Globus pallidus (tissue), 1 donor: ENCODE data around the gene SEC61A2.
"Not testable (repeated sequence)": the region's sequence is repeated elsewhere in the genome, so short reads cannot be mapped to it uniquely, and the experiment has no call there.

Source experiments
- DNase-seq: peaks from one replicate; pipeline ENCODE4 v3.0.0-alpha.2; 2015; ENCODE audit warnings: low spot score

The SEC61A2 gene

DNA sequence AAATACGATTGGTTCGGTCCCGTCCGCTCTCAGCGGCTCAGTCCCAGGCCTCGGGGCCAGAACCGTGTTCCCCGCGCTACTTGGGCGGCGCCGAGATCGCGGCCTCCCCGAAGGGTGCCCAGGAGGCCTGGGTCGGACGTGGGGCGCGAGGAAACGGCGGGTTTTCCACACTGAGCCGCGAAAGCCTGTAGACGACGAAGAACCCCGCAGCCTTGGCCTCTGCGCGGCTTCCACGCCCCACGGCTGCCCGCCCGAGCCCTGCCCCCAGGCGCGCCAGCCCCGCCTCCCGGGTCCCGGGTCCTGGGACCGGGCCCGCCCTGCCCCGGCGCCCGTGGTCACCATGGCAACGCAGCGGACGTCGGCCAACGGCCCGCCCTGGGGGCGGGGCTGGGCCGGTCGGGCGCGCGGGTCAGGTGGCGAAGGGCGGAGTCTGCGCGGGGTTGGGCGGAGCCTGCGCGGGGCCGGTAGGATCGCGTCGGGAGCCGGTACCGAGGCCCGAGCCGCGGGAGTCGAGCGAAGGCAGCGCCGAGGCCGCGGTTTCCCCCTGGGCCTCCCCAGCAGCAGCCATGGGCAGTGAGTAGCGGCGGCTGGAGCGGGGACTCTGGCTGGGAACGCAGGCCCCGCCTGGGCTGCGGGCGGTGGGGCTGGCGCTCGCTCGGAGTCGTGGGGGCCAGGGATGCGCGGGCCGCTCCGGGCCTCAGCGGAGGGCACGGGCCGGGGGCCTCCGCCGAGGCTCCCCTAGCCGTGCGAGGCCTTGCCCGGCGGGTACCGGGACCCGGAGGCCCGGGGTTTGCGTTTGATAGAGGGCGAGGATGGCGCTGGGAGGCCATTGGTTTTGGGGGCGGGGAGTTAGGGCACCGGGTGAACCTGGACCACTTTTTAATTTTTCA is at the start of gene SEC61A2:
Gene SEC61A2, plus strand, starts transcription at position 456 of the 890 bp plus-strand sequence. Its CDS starts 111 bp downstream, at position 567.
- peak; percentile 93 for DNase-seq

DNA sequence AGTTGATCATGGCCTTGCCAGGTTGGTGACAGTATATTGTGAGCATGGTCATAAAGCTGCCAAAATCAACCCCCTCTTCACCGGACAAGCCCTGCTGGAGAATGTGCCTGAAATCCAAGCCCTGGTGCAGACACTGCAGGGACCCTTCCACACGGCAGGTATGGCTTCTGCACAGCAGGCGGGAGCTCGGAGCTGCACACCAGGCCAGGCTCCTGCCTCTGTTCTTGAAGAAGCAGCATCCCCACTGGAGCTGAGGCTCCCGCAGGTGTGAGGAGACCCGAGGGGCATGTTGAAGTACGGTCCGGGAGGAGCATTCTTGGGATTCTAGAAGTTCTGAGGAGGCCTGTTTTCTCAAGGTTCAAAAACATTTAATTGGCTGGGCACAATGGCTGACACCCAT is 48.0 kb upstream of the SEC61A2 start:
- no peak for DNase-seq

DNA sequence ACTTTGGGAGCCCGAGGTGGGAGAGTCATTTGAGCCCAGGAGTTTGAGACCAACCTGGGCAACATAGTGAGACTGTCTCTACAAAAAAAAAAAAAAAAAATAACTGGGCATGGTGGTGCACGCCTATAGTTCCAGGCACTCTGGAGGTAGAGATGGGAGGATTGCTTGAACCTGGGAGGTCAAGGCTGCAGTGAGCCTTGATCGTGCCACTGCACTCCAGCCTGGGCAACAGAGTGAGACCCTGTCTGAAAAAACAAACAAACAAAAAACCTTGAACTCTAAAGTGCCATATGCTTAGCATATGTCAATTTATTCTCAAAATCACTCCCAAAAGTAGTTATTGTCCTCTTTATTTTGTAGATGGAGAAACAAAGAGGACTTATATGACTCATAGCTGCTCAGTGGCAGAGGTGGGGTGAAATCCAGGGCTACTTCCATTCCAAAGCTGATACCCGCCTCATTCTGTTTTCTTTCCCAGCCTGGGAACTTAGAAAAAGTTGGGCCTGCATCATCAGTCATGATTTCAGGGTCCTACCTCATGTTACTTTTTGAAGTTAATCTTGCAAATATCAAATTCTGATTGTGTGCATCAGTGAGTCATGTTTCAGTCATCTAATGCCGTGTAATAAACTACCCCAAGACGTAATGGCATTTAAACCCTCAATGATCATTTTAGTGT is 47.5 kb upstream of the SEC61A2 start:
- no peak for DNase-seq

DNA sequence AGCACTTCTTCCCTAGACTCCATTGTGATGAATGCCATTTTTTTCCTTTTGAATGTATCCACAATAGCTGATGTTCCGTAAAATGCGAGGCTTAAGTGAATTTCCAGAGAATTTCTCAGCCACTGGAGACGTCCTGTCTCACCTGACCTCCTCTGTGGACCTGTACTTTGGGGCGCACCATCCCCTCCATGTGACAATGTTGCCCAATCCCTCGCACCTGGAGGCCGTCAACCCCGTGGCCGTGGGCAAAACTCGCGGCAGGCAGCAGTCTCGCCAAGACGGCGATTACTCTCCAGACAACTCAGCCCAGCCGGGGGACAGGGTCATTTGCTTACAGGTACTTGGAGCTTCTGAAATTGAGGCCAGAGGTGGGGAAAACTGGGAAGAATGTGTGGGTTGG is 40.6 kb upstream of the SEC61A2 start:
- no peak for DNase-seq

DNA sequence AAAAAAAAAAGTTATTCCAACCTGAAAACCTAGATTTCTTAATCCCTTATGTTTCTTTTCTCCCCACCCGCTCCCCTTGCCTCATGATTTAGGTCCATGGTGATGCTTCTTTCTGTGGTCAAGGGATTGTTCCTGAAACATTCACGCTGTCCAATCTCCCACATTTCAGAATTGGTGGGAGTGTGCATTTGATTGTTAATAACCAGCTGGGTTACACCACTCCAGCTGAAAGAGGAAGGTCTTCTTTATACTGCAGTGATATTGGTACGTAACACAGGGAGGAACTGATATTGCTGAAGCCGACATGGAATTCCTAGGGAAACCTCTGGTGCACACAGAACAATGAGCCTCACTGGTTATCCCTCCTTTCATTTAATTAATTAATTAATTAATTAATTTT is 38.1 kb upstream of the SEC61A2 start:
- DNase-seq: no peak

DNA sequence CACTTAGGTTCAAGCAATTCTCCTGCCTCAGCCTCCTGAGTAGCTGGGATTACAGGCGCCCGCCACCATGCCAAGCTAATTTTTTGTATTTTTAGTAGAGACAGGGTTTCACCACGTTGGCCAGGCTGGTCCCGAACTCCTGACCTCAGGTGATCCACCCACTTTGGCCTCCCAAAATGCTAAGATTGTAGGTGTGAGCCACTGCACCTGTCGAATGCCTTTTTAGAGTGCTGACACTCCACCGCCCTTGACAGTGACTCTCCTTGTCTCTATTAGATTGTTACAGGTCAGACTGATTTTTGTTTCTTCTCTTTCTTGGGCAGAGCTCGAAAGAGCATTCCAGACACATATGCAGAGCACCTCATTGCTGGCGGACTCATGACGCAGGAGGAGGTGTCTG is 32.1 kb upstream of the SEC61A2 start:
- not testable (repeated sequence) for DNase-seq

DNA sequence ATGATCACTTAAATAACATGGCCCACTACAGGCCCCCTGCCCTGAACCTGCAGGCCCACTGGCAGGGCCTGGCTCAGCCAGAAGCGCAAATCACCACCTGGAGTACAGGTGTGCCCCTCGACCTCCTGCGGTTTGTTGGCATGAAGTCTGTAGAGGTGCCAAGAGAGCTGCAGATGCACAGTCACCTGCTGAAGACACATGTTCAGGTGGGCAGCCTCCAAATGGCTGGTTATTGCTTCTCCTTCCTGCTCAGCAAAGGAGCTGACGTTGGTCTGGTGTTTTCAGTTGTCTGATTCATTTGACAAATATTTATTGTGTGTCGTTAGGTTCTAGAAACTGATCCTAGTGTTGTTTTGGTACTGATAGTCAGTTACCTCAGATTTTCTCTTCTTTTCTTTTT is 31.7 kb upstream of the SEC61A2 start:
- no peak for DNase-seq

DNA sequence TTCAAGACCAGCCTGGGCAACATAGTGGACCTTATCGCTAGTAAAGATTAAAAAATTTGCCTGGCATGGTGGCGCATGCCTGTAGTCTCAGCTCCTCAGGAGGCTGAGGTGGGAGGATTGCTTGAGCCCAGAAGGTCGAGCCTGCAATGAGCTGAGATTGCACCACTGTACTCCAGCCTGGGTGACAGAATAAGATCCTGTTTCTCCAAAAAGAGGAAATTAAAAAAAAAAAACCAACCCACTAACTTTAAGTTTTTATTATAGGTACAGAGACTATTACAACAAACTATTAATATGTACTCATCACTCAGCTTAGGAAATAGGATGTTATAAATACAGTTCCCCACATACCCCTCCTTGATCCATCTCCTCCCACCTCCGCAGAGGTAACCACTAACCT is 30.5 kb upstream of the SEC61A2 start:
- DNase-seq: no peak

DNA sequence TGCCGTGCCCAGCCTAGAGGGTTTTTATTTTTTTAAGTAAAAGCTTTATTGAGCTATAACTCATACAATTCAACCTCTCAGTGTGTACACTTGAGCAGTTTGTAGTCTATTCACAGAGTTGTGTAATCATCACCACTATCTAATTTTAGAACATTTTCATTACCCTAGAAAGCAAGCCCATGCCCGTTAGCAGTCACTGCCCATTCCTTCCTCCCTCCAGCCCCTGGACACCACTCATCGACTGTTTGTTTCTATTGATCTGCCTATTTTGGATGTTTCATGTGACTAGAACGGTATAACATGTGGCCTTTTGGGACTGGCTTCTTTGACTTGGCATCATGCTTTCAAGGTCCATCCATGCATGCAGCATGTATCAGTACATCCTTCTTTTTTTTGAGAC is 25.7 kb upstream of the SEC61A2 start:
- no peak for DNase-seq

DNA sequence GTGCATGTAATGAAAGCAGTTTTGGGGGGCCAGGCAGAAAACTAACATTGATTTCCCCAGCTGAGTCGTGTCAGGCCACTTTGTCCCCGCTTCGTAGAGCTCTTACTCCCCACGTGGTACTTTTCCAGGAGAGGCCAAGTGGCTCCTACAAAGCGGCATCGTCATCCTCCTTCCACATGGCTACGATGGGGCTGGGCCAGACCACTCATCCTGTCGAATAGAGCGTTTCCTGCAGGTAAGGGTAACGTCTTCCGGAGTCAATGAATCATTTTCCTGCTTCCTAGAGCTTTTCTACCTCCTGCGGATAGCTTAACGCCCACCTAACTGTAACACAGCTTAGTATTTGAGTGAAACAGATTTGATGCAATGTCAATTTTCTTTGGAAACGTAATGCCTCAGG is 21.7 kb upstream of the SEC61A2 start:
- no peak for DNase-seq

DNA sequence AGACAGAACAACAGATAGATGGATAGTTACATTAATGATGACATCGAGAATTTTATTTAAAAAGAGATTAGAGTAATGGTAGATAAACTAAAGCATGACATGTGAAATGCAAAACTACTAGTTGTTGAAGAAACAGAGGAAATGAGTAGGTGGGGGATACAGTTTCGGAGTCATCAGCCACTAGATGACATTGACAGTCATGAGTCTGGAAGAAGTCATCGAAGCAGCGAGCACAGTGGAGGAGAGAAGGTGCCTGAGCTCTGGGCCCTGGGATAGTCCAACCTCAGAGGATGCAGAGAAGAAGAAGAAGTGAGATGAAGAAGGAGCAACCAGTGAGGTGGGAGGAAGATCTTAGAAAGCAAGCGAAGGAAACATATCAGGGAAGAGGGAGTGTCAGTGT is 20.2 kb upstream of the SEC61A2 start:
- no peak for DNase-seq

DNA sequence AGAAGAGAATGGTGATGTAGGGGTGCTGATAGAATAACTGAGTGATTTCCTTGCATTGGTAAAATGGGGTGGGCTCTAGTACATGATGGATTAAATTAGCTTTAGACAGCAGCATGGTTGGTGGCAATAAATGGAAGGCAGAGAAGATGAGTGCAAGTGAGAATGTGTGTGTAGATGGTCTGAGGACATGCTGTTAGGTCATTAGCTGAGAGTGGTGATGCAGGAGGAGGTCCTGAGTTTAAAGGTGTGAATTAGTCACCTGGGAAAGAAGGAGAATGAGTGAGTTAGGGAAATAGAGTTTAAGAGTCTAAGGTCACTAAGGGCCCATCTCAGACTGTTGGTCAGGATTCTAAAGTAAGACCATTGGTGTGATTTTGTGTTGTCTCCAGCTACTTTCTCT is 17.9 kb upstream of the SEC61A2 start:
- DNase-seq: no peak

DNA sequence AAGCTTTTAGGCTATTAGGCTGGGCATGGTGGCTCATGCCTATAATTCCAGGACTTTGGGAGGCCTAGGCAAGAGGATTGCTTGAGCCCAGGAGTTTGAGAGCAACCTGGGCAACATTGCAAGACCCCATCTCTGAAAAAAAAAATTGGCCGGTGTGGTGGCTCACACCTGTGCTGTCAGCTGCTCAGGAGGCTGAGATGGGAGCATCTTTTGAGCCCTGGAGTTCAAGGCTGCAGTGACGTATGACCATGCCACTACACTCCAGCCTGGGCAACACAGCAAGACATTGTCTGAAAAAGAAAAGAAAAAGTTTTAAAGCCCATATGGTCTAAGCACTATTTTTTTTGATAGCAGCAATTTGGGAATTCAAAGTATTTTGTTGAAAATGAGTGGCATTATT is 15.8 kb upstream of the SEC61A2 start:
- DNase-seq: no peak

DNA sequence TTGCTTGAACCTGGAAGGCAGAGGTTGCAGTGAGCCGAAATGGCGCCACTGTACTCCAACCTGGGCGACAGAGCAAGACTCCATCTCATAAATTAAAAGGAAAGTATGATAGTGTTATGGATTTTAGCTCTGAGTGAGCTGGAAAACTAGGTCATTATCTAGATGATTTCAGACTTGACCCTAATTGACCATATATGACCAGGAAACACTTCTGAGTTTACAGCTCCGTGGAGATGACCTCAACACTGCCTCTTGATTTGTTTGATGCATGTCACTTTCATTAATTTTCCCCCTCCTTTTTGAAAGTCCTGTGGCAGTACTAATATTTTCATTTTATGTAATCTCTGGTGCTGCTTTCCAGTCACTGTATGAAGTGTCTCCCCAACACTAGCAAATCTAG is 7.8 kb upstream of the SEC61A2 start:
- no peak for DNase-seq

DNA sequence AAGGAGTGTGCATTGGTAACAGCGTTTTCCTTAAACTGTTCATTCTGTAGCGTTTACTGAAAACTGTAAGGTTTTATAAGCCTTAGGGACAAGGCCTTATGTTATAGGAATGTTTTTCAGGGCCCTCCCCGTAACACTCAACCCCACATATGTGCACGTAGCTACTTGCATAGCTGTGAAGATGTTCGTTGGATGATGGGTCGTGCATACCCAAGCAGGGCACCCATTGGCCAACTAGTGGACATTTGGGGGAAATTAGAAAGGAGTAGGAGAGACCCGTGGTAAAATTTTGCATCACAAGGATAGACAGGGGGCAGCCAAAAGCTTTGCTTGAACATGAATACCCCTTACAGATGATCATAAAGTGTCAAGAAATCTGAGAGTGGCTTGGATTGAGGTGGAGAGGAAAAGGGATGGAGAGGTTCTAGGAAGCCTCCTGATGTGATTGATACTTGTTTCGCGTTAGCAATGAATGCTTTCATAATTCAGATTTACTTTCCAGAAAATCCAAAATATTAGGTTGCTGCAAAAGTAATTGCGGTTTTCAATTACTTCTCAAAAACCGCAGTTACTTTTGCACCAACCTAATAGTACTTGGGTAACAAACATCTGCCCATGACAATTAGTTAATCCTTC is 878 bp downstream of the SEC61A2 start:
- peak; percentile 69 for DNase-seq

DNA sequence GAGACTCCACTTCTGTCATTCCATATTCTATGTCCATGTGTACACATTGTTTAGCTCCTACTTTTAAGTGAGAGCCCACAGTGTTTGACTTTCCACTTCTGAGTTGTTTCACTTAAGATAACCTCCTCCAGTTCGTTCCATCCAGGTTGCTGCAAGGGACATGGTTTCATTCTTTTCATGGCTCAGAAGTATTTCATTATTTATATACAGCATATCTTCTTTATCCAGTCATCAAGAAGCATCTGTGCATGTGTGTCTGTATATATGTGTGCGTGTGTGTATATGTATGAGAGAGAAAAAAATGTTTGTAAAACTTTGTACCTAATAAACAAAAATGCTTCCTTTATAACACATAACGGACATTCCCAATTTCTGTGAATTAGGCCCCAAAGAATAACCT is 6.2 kb downstream of the SEC61A2 start:
- DNase-seq: no peak

DNA sequence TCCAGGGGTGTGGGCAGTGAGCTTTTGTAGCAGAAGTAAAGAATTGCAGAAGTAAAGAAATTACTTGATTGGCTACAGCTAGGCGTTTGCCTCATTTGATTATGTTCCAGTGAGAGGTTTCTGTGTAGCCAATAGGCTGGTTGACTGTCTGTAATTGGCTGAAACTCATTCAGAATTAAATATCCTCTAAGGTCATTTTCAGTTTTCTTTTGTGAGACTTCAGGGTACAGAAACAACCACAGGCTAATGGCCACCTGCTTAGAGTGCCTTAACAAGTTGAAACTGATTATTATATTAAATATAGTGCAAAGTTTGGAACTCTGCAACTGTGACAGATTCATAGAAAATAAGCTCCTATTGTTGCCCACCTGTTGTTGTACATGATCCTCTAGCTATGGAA is 10.6 kb downstream of the SEC61A2 start:
- no peak for DNase-seq

DNA sequence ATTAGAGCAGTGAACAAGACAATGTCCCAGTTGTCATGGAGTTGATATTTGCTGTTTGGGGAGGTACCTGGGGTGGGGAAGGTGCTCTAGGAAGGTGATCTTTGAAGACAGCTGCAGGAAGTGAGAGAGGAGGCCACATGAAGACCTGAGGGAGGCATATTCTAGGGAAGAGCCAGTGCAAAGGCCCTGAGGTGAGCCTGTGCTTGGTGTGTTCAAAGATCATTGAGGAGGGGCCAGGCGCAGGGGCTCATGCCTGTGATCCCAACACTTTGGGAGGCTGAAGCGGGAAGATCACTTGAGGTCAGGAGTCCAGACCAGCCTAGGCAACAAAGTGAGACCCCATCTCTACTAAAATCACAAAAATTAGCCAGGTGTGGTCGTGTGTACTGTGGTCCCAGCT is 15.1 kb downstream of the SEC61A2 start:
- DNase-seq: no peak

DNA sequence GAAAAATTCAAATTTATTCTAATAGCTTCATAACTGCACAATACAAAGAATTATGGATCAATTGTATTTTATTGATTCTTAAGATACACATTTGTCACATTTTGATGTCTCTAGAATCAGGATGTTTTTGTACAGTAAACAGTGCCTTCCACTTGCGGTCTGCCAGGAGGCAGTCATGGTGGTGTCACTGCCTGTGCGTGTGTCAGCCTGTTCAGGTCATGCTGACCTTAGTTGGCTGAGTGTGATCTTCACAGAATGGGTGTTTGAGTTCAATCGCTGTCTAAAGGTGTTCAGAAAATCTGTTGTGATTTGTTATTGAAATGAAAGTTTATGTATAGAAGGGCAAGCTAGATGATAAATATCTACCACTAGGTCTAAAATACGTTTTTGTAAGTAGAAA is 20.7 kb downstream of the SEC61A2 start:
- DNase-seq: no peak

DNA sequence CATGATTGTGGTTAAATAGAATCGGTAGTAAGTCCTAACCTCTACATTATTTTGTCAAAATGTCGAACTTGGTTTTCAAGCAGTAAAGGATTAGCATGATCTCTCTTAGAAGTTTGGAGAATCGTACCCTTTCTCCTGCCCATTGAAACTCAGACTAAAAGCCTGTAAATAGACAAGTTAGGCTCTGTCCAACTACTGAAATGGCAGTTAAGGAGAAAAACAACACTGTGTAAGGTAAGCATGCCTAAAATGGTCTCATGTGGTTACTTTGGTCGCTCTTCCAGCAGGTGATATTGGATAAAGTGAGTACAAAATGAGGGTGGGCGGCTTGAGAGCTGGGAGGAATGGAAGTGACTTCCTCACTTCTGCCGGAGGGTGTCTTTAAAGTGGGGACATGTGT is 25.0 kb downstream of the SEC61A2 start:
- DNase-seq: no peak

DNA sequence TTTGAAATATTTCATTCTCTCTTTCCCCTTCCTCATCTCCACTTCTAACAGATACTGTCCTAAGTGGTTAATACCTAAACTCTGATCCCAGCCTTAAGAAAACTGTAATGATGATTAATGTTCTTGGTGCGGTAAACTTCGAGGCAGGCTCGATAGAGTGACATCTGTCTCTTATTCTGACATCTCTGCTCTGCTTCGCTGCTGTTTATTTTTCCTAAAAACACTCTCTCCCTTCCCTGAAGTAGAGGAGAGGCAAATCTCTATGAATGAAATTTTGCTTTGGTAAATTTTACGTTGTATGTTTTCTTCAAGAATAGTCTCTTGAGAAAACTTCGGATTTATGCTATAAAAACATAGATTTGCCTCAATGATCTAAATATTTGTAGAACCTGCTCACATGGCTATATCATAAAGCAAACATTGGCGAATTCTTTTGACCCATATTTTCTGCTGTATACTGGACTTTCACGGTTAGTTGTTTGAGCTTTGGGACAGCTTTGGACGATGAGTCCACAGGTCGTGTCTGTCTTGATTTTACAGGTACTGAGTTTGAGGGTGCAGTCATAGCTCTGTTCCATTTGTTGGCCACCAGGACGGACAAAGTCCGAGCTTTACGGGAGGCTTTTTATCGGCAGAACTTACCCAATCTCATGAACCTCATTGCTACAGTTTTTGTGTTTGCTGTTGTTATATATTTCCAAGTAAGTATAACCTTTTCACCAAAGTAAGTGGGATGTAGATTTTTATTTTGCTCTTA is 27.1 kb downstream of the SEC61A2 start:
- no peak for DNase-seq

DNA sequence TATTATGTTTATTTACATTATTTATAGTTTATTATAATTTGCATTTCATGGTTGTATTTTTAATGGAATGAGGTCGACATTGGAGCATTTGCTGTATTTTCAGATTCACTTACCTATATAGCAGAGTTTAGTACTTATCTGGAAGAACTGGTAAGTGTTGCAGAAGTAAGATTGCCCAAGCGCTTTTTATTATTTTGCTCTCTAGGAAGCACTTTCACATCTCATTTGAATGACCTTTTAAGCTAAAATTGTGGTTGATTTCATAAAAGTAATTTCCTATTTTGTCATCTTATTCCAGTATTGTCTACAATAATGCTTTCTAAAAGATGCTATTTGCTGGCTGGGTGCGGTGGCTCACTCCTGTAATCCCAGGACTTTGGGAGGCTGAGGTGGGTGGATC is 28.6 kb downstream of the SEC61A2 start:
- DNase-seq: no peak
